SKM-1 treated with dmso at 0.1 percent for 144 hours (cell line): Measurements from ENCODE around the gene TMA7B.
"Not testable (repeated sequence)": the region's sequence is repeated elsewhere in the genome, so short reads cannot be mapped to it uniquely, and the experiment has no call there.

Source experiments
- DNase-seq: peaks from one replicate; lab custom pipeline; 2025; ENCODE audit not compliant: unreplicated experiment; lab: John Stamatoyannopoulos, UW

The TMA7B gene

DNA sequence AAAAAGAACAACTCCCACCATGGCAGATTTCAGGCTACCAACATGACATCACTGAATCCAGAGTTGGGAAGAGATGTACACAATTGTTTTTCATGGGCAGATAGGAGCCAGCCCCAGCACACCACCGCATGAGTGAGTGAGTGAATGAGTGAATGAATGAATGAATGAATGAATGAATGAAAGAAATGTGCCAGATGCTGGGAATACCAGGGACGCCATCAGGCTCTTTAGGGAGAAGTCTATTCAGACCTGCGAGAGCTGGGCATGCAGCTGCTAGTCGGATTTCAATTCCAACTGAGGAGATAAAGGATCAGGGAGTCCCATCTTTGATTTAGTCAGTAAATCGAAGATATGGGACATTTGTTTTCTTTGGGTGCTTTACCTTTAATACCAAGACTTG is 19.3 kb downstream of the TMA7B start:
- DNase-seq, result no peak

DNA sequence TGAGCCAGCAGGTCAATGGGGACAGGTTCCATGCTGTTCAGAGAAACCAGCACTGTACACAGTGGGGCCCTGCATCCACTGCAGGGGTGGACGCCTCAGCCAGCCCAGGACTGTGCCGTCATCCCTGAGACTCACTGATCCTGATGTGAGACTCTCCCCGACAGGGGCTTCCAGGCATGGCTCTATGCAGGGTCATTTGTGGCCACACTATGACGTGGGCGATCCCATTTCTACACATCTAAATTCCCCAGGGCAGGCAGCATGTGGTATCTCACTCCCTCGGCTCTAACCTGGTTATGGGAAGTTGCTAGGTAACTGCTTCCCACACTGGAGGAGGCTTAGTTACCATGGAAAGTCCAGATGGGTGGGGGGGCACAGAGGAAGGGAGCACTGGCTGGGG is 20.4 kb downstream of the TMA7B start:
- DNase-seq, result no peak

DNA sequence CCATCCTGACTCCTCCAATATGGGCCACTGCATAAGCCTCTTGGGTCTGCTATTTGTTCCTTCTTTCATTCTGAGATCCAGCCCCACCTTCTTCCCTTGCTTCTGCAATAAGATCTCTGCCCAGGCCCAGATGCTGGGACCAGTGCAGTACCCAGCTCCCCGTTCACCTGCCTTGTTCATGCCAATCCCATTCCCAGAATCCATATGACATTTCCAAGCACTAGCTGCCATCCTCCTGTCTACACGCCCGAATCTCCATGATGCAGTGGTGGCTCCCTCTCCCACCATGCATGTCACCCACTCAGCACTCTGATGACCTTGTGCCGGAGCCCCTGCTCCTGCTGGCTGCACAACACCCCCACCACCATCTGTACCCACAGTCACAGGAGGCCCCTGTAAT is 23.1 kb downstream of the TMA7B start:
- DNase-seq, result no peak

DNA sequence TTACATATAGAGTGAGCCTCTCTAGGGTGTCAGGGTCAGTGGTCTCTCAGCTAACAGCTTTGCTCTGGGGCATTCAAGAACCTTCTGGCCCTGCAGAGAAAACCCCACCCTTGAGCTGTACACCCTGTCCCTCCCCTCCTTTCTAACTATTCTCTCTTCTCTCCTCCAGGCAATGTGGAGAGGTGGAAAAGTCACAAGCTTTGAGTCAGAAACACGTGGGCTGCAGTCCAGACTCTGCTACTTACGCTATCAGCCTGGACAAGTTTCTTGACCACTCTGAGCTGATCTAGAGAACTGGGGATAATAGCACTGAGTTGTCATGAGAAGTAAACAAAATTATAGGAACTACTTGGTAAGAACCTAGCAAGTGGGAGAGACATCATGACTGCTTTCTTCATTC is 23.8 kb downstream of the TMA7B start:
- DNase-seq, result no peak

DNA sequence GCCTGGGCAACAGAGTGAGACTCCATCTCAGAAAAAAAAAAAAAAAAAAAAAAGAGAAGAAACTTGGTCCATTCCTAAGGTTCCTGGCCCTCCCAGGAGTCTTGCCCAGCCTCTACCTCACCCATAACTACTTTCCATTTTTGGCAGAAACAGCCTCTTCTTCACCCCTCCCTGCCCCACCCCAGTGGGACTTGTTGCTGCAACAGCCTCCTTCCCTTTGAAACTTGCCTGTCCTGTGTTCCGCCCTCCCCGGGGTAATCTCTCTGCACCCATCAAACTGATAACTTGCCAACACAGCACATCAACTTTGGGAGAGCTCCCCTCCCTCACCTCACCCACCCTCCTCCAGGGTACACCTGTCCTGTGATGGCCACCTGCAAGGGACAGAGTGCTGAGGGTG is 24.5 kb downstream of the TMA7B start:
- no peak for DNase-seq

DNA sequence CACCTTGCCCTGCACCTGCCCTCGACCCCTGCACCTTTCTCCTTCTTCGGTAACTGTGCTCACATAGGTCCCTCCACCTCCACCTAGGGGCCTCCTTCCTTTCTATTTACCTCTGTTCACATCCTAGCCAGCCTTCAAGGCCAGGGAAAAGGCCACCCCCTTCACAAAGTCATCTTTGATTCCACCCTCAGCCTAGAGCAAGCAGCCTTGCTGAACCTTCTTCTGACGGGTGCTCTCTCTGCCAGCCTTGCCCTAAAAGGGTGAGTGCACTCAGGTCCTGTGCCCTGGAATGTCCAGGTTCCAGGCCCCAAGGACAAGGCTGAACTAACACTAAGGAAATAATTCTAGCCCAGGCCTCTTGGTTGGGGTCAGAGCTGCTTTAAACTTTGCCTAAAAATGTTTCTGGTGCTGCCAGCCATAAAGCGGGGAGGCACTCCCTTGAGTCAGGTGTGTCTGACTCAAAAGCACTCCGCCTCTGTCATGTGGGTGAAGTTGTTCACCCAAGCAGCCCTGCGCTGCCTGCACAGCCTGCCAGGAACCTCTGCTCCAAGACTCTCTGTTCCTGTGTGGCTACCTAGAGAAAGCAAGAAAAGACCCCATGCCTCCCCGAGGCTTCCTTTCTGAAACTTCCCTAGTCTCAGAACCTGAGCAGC is 25.3 kb downstream of the TMA7B start:
- DNase-seq, result no peak

DNA sequence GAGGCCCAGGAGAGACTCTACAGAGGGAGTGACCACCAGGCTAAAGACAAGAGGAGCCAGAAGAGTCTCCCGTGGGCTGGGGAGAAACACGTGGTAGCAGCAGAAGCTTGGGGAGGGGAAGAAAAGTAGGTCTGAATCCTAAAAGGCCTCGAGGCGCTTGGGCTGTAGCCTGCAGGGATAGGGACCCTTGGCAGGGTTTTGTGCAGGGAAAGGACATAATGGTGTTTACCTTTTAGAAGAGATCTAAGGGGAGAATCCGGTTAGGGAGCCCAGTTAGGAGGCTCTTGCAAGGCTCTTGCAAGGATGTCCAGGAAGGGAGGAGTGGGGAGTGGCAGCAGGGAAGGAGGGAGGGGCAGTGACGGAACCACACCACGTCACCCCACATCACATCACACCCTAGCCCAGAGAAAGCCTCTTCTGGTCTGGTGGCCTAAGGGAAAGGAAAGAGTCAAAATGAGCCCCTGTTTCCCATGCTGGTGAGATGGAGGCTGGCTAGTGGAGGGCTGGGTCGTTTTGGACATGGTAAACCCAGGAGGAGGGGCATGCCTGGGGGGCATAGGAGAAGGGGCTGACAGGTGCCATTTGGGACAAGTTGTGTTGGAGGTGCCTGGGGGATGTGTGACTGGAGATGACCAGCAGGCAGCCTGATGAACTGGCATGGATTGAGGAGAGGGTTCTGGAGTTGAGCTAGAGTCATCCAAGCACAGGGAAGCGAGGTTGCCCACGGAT is 28.4 kb downstream of the TMA7B start:
- DNase-seq, result no peak

DNA sequence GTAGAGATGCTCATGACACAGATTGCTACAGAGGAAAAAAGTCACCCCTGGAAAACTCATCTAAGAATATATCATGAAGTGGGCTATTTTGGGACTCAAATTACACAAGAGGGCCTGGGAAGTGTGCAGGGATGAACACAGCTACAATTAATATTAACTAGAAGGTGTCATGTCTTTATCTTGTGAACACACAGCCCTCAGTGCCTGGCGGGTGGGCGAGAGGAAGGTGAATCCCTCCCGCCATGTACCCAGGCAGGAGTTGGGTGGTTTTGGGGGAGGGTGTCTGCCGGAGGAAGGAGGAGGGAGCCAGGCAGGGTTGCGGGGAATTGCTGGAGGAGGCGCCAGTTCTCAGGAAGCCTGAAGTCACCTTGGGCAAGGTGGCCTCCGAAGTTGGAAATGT is 29.4 kb downstream of the TMA7B start:
- DNase-seq, result no peak

DNA sequence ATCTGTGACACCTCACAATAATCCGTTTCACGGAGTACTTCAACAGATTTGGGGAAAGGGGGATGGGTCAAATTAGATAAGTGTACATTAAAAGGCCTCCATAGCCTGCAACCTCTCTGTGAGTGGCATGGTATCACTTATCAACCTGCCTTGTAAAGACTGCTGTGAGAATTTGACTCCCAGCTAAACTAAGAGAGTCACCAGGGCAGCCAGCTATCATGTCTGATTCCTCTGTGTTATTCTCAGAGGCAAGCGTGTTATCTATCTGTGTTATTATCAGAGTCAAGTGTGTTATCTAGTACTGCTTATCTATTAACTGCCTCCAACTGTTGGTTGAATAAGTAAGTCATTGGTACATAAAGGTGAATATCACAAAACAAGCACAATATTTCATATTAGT is 30.5 kb downstream of the TMA7B start:
- no peak for DNase-seq

DNA sequence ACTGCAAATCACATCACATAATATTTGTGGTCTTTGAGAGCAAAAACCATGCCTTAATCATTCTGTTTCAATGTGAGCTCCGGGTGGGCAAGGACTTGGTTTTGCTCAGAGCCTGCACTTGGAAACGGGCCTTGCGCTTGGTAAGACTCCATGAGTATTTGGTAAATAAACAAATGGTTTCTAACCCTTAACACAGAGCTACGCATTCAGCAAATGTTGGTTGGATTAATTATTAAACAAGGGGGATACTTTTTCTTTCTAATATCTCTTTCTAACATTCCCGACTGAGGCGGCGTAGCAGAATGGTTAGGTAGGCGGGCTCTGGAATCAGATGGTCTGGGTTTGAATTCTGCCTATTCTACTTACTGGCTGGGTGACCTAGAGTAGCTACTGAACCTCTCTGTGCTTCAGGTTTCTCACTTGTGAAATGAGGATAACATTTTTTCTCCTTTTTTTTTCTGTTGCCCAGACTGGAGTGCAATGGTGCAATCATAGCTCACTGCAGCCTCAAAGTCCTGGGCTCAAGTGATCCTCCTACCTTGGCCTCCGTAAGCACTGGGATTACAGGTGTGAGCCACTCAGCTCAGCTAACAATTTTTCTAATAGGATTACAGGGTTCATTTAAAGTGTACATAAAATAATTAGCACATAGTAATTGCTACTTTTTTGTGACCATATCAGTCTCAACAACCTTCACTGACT is 31.1 kb downstream of the TMA7B start:
- no peak for DNase-seq

DNA sequence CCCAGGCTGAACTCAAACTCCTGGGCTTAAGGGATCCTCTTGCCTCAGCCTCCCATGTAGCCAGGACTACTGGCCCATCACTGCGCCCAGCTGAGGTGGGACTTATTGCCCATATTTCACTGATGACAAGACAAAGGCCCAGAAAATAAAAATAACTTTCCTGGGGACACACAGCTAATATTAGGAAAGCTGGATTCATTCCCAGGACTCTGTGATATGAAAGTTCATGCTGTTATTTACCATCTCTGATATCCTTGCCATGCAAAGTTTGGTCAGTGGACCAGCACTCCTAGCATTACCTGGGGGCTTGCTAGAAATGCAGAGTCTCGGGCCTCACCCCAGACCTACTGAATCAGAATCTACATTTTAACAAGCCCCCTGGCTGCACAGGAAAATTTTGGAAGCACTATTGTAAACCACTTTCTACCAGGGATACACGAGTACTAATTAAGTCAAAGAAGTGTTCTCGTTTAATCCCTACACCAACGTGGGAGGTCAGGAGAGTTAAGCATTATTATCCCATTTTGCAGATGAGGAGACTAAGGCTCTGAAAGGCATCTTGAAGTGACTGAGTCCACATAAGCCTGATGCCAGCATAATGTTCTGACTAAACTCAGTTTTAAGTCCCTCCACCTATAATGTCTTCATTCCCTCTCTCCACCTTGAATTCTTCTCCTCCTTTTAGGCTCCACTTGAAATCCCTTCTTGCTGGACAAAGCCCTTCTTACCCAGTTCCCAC is 32.1 kb downstream of the TMA7B start:
- DNase-seq, result no peak

DNA sequence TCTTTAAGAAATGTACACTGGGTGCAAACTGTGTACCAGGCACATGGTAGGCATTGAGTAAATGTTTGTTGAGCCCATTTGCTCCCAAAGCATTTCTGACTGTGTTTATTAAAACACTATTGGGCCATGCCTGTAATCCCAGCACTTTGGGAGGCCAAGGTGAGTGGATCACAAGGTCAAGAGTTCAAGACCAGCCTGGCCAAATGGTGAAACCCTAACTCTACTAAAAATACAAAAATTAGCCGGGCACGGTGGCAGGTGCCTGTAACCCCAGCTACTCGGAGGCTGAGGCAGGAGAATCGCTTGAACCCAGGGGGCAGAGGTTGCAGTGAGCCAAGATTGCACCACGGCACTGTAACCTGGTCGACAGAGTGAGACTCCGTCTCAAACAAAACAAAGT is 32.7 kb downstream of the TMA7B start:
- not testable (repeated sequence) for DNase-seq

DNA sequence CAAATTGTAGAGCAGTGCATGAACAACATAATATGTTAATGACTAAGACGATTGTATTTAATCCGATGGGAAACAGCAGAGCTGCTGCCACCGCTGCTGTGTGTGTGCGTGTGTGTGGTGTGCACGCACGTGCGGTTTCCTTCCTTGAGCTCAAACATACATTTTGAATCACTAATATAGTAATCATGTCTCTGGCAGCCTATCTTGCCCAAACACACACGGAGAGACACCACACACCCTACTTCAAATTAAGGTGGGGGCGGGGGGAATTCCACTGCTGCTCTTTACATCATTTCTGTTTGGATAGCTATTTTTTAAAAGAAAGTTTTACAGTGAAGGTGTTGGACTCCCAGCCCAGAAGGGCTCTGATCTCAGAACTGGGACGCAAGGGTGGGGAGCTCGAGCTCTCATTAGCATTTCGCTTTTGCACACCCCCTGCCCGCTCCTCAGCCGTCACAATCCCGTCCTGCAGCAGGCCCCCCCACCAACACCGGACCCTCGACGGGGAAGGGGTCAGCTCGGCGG is 33.9 kb downstream of the TMA7B start:
- no peak for DNase-seq

DNA sequence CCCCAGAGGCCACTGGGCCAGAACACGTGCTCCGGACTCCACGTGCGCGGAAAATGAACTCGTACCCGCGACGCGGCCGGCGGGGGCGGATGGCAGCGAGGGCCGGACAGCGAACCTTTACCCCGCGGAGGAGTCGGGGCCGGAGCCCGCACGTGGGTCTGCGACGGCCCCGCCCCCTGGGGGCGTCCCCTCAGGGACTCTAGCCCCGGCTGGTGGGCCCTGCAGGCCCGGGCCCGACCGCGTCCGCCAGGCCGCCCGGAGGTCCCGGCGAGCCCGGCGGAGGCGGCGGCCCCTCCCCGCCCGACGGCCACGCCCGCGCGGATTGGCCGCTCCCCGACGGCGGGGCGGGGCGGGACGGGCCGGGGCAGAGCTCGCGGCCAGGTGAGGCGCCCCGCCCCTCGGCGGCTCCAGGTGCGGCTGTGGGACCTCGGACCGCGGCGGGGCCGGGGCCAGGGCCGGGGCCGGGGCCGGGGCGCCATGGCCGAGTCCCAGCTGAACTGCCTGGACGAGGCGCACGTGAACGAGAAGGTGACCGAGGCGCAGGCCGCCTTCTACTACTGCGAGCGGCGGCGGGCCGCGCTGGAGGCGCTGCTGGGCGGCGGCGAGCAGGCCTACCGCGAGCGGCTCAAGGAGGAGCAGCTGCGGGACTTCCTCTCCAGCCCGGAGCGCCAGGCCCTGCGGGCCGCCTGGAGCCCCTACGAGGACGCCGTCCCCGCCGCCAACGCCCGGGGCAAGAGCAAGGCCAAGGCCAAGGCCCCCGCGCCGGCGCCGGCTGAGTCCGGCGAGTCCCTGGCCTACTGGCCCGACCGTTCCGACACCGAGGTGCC is 34.6 kb downstream of the TMA7B start, which contains the start of gene FAM83F:
Gene FAM83F (plus strand): TSS at position 389 of the 827 bp plus-strand sequence. CDS start 89 bp downstream, at position 478.
- DNase-seq, result no peak

DNA sequence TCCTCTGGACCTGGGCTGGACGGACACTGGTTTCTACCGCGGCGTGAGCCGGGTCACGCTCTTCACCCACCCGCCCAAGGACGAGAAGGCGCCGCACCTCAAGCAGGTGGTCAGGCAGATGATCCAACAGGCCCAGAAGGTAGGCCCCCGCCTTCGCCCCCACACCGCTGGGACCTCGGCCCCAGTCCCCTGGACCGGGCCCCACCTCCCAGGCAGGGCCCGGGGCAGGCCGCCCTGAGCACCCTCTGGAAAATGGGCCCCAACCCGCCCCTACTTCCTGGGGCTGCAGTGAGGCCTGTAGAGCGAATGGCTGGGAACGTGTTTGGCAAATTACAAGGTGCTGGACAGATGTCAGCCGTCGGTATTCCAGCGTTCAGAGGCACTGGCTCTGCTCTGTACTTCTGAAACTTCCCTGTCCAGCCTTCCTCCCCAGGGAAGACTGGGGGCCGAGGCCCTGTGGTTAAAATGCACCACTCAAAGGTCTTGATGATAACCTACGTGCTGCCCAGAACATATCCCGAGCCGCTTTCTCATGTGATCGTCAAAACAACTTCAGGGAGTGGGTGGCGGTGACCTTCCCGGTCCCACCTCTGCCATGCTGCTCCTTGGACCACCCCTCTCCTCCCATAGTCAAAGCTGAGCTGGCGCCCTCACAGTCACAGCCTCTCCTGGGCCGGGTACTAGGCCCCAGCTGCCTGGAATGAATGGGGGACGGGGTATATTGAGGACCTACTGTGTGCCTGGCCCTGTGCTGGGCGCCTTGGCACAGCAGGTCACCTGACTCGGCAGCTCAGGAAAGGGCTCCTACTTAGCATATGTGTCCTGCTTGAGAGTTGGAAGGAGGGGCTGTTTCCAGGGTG is 35.4 kb downstream of the TMA7B start:
- DNase-seq, result no peak

DNA sequence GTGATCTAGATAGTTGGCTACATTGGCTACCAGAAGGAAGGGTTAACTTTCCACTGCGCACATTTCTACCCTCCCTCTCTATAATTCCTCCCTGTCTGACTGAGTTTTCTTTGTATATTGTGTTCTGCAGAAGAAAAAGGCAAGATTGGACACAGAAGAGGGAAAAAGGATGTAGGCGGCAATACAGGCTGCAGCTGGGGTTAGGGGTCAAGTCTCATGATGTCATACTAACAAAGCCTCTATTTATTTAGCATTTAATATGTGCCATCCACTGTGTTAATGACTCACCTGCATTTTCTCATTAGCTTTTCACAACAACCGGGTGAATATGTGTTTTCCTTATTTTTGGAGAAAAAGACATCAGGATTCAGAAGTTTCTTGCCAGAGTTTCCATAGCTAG is 36.5 kb downstream of the TMA7B start:
- DNase-seq, result no peak

DNA sequence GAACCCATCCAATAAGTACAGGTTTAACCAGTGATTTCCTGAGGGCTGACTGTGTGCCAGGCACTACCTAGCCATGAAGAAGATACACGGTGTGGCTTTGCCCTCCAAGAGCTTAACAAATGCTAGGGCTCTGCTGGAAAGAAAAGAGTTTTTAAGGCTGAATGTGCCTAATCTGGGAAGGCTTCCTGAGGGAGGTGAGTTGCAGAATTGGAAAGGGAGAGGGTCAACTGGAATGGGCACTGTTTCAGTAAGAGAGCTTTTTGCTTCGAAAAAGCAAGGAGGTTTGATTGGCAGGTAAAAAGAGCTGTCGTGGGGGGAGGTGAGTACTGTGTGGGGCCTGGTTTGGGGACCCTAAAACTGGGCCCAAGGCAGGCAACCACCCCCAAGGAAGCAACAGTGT is 37.2 kb downstream of the TMA7B start:
- DNase-seq, result no peak

DNA sequence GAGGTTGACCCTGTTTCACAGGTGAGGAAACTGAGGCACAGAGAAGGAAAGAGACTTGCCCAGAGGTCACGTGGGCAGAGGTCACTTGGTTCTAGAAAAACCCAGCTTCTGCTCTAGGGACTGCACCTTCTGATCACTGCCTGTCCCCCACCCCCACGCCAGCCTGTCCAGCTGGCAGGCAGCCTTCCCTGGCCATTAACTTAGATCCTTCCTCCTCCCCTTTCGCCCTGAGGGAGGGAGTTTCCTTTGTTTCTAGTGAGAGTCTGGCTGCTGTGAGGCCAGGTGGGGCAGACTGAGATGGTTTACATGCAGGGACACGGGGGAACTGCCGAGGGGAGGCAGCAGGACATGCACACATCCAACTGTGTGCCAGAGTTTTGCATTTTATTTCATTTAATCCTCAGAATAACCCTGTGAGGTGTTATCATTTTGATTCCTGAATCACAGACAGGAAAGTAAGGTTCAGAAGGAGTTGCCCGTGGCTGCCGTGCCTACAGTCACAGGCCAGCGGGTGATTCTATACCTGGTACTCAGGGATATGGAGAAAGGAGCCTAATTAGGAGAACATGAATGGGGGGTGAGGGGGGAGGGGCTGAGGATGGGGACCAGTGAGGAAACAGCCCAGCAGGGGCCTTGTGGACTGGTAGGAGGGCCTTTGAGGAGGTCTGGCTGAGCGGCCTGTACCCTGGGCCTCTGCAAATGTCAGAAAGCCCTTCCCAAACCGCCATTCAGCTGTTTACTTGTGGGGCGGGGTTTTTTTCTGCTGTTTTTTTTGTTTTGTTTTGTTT is 37.9 kb downstream of the TMA7B start:
- no peak for DNase-seq
